Common myeloid progenitor, CD34-positive (primary cell): ENCODE results near the gene HBP1.

Experiments
- CTCF ChIA-PET: fragments of 350-600 bp; sonication (Branson Sonifier 250); formaldehyde crosslinking; loops from one replicate; lab custom pipeline; 2021; ENCODE audit warnings: antibody characterized with exemption; lab: Charles Lee
- POLR2A ChIA-PET: fragments of 350-600 bp; sonication (Branson Sonifier 250); formaldehyde crosslinking; loops from one replicate; lab custom pipeline; 2021; ENCODE audit warnings: antibody characterized with exemption; lab: Charles Lee
- DNase-seq, 3 donors: peaks; one replicate each; pipeline versions ENCODE4 v3.0.0 to v3.0.0-alpha.2; 2013
- H3K27ac ChIP-seq, 2 experiments: 1 replicate in 1 of 2; 2 replicates in 1 of 2; pipeline ENCODE4 v1.7.0; 2013; ENCODE audit warnings: inconsistent platforms in 2 of 2, low read length in 2 of 2, mild to moderate bottlenecking in 2 of 2, low read depth in 1 of 2, moderate library complexity in 1 of 2; ENCODE audit not compliant: severe bottlenecking in 2 of 2, insufficient read depth in 1 of 2, poor library complexity in 1 of 2
- H3K27me3 ChIP-seq, 5 experiments: replicated peaks in 2 of 5; 1 replicate in 3 of 5; 2 replicates in 2 of 5; pipeline versions ENCODE4 v1.6.1 to v1.7.0; 2013; ENCODE audit warnings: low read length in 4 of 5, mild to moderate bottlenecking in 2 of 5, moderate library complexity in 2 of 5, inconsistent platforms in 1 of 5; ENCODE audit not compliant: insufficient read depth in 5 of 5, control insufficient read depth in 4 of 5
- H3K36me3 ChIP-seq, 4 experiments: 1 replicate in 2 of 4; 2 replicates in 2 of 4; pipeline versions ENCODE4 v1.6.1 to v1.7.0; 2013; ENCODE audit warnings: low read length in 3 of 4, control low read depth in 1 of 4, mild to moderate bottlenecking in 1 of 4; ENCODE audit not compliant: control insufficient read depth in 4 of 4, insufficient read depth in 4 of 4
- H3K4me1 ChIP-seq, 4 experiments: 1 replicate in 3 of 4; 2 replicates in 1 of 4; pipeline versions ENCODE4 v1.6.1 to v1.7.1; 2013; ENCODE audit warnings: low read length in 3 of 4, mild to moderate bottlenecking in 3 of 4, control low read depth in 1 of 4, inconsistent platforms in 1 of 4, moderate library complexity in 1 of 4; ENCODE audit not compliant: control insufficient read depth in 4 of 4, insufficient read depth in 4 of 4; ENCODE audit errors: control extremely low read depth in 1 of 4
- H3K4me3 ChIP-seq, 7 experiments: 1 replicate in 4 of 7; 2 replicates in 3 of 7; pipeline versions ENCODE4 v1.5.1 to v1.7.0; 2013; ENCODE audit warnings: mild to moderate bottlenecking in 7 of 7, low read length in 6 of 7, moderate library complexity in 6 of 7, inconsistent platforms in 2 of 7, low read depth in 2 of 7, control low read depth in 1 of 7; ENCODE audit not compliant: insufficient read depth in 4 of 7, control insufficient read depth in 1 of 7; ENCODE audit errors: extremely low read depth in 1 of 7
- H3K9me3 ChIP-seq, 5 experiments: 1 replicate in 4 of 5; 2 replicates in 1 of 5; pipeline versions ENCODE4 v1.6.1 to v1.7.1; 2013; ENCODE audit warnings: low read length in 4 of 5, mild to moderate bottlenecking in 2 of 5, inconsistent platforms in 1 of 5, low read depth in 1 of 5, moderate library complexity in 1 of 5; ENCODE audit not compliant: control insufficient read depth in 4 of 5, insufficient read depth in 2 of 5; ENCODE audit errors: control extremely low read depth in 1 of 5
- WGBS: methylation state at CpG from one replicate; pipeline ENCODE4 v1.1.5; 2013; ENCODE audit not compliant: insufficient coverage; 5-methylcytosine and 5-hydroxymethylcytosine counted together

HBP1 gene

DNA sequence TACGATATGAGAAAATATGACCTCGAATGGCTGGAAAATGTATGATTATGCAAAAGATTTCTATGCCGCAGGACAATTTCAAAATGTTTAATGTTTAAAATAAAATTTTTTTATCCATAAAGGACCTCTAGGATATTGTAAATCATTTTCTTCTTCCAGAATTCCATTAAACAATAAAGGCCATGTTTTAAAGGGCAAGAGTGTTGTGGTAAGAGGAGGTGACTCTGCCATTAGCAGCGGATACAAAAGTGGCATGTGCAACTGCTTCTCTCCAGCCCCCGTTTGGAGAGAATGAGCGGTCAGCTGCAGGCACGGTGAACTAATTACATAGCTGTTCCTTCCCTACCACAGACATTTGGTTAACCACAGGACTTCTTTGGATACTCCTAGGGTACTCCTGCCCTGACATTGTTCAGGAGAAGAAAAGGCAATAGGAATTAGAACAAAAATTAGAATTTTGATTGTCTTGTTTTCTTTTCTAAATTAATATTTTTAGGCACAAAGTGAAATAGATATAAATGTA lies 63.8 kb downstream of the HBP1 start:
- Histone ChIP-seq H3K36me3 (peaks cover 0 to 2% (median under 1%) of the 10 kb centered on the region in 4 experiments), H3K27ac (no peak overlapping the region), H3K27me3 (no peaks in the 10 kb centered on the region), H3K9me3 (no peaks in the 10 kb centered on the region), H3K4me1 (no peaks in the 10 kb centered on the region), H3K4me3 (no peak overlapping the region)
- CTCF ChIA-PET, result interaction anchor here (1.3 kb wide), 1 partner anchor 20 kb away, joined by 3 read pairs; no protein-coding TSS in a partner anchor
- no peak for DNase-seq
- POLR2A ChIA-PET, result no interaction called here
- 74% methylated on average over 3 of the region's 7 CpGs for WGBS

DNA sequence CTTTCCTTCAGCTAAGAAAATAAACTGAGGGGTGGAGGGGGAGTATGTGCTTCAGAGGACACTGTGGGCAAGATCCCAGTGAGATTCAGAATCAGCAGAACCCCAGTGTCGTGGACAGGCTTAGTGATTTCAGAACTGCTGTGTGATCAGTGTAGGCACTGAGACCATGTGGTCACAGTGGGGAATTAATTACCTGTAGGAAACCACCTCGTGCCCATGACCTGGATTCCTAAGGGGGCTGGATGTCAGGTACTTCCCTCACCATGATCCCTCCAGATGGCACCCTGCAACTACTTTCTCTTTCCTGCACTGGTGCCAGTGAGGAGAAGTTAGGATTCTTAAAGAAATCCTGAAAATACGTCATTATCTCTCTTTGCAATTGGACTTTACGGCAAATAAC lies 64.4 kb downstream of the HBP1 start:
- H3K36me3 ChIP-seq, result peaks cover 0 to 4% (median under 1%) of the 10 kb centered on the region in 4 experiments
- H3K9me3 ChIP-seq, result no peaks in the 10 kb centered on the region
- no peak overlapping the region for H3K4me3 ChIP-seq
- no peaks in the 10 kb centered on the region for H3K4me1 ChIP-seq
- DNase-seq, result no peak
- ChIA-PET POLR2A (no interaction called here), CTCF (interaction anchor here (1.3 kb wide), 1 partner anchor 21 kb away, joined by 3 read pairs; no protein-coding TSS in a partner anchor)
- 70% methylated on average over 1 of the region's 4 CpGs for WGBS
- H3K27ac ChIP-seq, result no peak overlapping the region
- H3K27me3 ChIP-seq, result no peaks in the 10 kb centered on the region

DNA sequence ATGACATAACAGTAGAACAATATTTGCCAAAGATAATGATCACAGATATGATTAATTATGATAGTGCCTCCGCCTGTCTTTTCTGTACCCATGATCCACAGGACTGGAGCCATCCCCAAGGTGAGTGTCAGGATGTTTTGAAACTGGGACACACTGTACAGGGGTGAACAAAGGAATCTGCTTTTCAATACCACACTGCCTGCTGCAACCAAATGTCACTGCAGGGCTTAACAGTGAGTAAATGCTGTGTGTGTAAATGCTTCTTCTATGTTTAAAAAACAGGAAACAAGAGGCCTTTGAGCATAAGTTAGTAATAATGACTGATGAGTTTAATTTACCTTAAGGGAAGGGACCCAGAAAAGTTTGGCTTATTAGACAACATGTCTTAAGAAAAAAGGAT lies 65.2 kb downstream of the HBP1 start:
- H3K4me1 ChIP-seq, result no peaks in the 10 kb centered on the region
- no CpG with 5 or more reads among the region's 1 CpG for WGBS
- CTCF ChIA-PET, result no interaction called here

DNA sequence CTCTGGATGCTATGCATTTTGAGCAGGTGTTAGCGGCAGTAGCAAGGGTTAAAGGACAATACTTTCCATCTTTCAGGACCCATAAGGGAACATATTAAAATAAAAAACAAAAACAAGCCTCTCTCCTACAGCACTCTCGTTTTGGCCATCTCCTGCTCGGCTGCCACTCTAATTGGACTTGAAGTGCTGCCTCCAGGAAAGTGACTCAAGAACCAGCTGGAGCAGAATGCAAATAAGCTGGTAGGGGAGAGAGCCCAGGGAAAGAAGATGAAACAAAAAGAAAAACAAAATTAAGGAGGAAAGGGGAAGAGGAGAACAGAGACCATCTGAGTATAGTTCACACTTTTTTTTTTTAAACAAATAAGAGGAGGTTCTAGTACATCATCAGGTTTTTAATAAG lies 65.6 kb downstream of the HBP1 start:
- 80% methylated on average over 2 of the region's 3 CpGs for WGBS
- Histone ChIP-seq H3K27me3 (no peaks in the 10 kb centered on the region), H3K4me1 (no peaks in the 10 kb centered on the region), H3K27ac (no peak overlapping the region), H3K4me3 (no peak overlapping the region), H3K9me3 (no peaks in the 10 kb centered on the region), H3K36me3 (peaks cover 0 to 7% (median 2%) of the 10 kb centered on the region in 4 experiments)
- DNase-seq, result no peak
- ChIA-PET POLR2A (no interaction called here), CTCF (no interaction called here)

More for the DNA sequence above, 65.2 kb downstream of the HBP1 start:
- H3K9me3 ChIP-seq, result no peaks in the 10 kb centered on the region
- no peak for DNase-seq
- H3K27ac ChIP-seq, result no peak overlapping the region
- POLR2A ChIA-PET, result no interaction called here
- no peak overlapping the region for H3K4me3 ChIP-seq
- H3K27me3 ChIP-seq, result no peaks in the 10 kb centered on the region
- peaks cover 0 to 7% (median 2%) of the 10 kb centered on the region in 4 experiments for H3K36me3 ChIP-seq

DNA sequence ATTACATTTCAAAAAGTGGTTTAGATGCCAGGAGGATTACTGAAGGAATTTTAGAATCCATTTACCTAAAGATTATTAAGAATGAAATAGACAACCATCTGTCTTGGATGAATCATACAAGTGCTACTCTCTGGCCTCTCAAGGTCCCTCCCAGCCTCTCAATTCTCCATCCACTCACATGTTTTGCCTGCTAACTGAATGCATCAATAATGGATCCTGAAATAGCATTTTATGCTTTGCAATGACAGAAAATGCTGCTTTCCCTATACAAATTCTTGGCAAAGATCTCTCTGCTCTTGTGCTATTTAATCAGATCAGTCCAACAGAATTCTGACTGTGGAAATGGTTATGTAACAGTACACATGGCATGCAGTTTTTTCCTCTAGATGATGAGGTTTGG lies 68.1 kb downstream of the HBP1 start:
- DNase-seq, result no peak
- CTCF ChIA-PET, result no interaction called here
- Histone ChIP-seq H3K36me3 (peaks cover 0 to 9% (median 2%) of the 10 kb centered on the region in 4 experiments), H3K27ac (no peak overlapping the region), H3K4me3 (no peak overlapping the region), H3K9me3 (no peaks in the 10 kb centered on the region), H3K27me3 (no peaks in the 10 kb centered on the region), H3K4me1 (no peaks in the 10 kb centered on the region)
- POLR2A ChIA-PET, result no interaction called here

DNA sequence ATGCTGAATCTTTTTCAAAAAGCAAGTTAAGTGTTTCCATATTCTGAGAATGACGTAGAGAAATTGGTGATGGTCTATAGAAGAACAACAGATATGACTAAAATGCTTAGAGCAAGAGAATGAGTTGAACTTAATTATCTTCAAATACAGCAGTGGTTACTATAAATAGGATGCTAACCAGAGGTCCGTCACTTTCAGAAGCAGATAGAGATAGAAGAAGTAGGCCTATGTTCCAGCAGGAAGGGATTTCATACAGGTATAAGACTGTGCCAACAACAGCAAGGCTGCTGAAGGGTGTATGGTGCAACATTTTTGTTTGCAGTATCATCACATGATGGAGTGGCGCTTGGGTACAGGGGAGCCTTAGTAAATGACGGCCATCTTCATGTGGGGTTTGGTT lies 68.6 kb downstream of the HBP1 start:
- no peaks in the 10 kb centered on the region for H3K4me1 ChIP-seq
- H3K9me3 ChIP-seq, result no peaks in the 10 kb centered on the region
- H3K4me3 ChIP-seq, result no peak overlapping the region
- H3K36me3 ChIP-seq, result peaks cover 0 to 10% (median 4%) of the 10 kb centered on the region in 4 experiments
- ChIA-PET CTCF (no interaction called here), POLR2A (no interaction called here)
- H3K27ac ChIP-seq, result no peak overlapping the region
- no peak for DNase-seq
- H3K27me3 ChIP-seq, result no peaks in the 10 kb centered on the region
- 100% methylated on average over 3 of the region's 4 CpGs for WGBS

DNA sequence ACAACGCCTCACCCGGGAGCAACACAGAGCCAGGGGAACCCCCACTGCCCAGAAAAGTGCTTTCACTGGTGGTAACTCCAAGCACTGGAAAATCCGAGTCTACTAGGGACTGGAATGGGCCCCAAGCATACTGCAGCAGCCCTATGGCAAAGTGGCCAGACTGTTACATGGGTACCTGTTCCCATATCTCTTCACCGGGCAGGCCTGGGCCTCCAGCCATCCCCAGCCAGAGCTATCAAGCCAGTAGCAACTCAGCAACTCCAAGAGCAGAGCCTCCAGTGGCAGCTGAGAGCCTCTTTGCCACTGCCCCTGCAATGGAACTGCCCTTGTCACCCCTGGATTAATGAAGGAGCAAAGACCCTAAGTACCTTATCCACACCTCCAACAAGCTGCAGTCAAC lies 73.5 kb downstream of the HBP1 start:
- H3K4me1 ChIP-seq, result no peaks in the 10 kb centered on the region
- peaks cover 4 to 26% (median 9%) of the 10 kb centered on the region in 5 experiments for H3K9me3 ChIP-seq
- H3K36me3 ChIP-seq, result peaks cover 0 to 39% (median 14%) of the 10 kb centered on the region in 4 experiments
- no peak for DNase-seq
- H3K27ac ChIP-seq, result no peak overlapping the region
- POLR2A ChIA-PET, result no interaction called here
- H3K27me3 ChIP-seq, result no peaks in the 10 kb centered on the region
- 100% methylated on average over 3 of the region's 4 CpGs for WGBS
- CTCF ChIA-PET, result no interaction called here
- no peak overlapping the region for H3K4me3 ChIP-seq
